NOMO-1 treated with dmso at 0.1 percent for 144 hours (cell line): Measurements from ENCODE around the gene COL20A1.
"Not testable (repeated sequence)": the region's sequence is repeated elsewhere in the genome, so short reads cannot be mapped to it uniquely, and the experiment has no call there.

Source experiments
- DNase-seq: peaks from one replicate; lab custom pipeline; 2025; ENCODE audit not compliant: unreplicated experiment; lab: John Stamatoyannopoulos, UW

COL20A1 gene

DNA sequence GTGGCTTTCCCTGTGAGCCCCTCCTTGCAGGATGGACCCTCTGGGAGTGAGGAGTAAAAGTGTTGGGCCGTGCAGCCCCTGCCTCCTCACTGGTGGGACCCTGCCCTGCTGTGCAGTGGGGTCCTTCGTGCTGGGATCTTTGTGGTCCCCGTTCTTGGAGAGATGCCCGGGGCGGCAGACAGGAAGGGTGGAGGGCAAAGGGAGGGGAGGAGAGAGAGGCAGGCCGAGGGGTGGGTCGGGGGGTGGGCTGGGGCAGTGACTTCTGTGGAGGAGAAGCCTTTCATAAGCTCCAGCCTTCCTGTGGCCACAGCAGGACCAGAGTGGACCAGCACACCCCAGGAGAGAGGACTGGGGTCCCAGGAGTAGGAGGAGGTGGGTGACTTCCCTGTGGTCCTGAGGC, at the start of gene COL20A1:
Gene COL20A1 (plus strand): TSS at position 283 of the 400 bp plus-strand sequence. CDS start 1,922 bp downstream, outside the sequence.
- no peak for DNase-seq

DNA sequence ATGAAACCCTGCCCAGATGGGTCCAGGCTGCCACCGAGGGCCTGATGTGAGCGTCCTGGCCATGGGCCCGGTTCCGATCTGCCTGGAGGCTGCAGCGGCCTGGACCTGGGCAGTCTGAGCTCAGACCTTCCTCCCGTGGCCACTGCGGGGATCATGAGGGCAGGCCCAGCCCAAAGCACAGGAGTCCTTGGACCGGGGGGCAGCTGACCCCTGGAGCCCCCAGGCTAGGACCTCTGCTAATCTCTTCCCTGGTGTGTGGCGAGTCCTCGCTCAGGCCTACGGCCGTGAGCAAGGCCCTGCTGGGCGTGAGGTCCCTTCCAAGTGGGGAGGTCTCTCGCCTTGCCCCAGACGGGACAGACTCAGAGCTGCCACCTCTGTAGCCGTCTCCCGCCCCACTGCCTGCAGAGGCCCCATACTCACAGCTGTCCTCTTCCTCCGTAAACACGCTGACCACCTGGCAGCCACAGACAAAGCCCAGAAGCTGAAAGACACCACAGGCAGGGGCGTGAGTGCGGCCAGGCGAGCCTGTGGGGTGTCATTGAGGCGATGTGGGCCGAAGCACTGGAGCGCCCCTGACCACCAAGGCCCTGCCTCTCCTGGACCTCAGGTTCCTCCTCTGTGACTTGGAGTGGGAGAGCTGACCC, 49.3 kb upstream of the COL20A1 start:
- no peak for DNase-seq

DNA sequence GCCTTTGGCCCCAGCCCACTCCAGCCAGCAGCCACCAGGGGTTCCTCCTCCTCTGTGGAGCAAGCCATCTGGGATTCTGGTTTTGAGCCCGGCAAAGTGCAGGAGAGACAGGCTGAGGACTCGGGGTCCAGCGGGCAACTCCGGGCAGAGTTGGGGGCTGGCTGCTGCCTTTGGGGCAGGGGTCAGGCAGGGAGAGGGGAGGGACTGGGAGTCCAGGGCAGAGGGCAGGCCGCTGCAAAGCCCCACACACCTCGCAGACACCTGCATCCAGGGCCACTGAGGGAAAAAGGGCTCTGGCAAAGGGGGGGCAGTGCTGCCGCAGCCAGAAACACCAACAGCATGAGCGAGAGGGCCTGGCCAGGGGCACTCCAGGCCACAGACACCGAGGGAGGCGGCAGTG, 48.5 kb upstream of the COL20A1 start:
- no peak for DNase-seq

DNA sequence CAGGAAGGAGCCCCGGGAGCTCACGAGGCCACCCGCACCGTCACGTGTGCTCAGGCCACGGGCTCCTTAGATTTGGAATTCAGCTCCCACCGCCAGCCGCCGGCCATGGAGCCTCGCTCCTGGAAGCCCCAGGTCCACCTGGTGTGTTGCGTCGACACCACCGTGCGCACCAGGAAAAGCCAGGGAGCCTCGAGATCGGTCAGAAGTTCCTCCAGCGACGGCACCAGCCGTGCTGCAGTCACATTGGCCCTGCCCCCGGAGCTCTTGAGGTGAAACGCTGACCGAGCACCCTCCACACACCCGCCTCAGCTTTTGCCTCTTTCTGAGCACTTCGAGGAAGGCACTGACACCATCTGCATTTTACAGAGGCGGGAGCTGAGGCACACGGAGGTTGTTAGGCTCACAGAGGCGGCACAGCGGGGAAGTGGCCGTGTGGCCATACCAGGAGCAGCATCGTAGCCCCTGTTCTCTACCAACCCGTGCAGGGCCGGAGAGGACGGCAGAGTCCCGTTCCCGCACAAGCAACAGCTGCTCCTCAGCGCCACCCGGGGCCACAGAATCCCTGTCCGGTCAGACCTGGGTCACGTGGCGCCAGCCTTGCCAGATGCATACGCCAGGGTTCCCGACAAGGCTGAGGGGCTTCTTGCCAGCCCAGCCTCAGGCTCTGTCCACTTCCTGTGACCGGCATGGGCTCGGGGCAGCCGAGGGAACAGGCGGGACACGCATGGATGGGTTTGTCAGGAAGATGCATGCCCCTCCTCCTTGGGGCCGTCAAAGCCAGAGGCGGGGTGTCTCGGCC, 46.3 kb upstream of the COL20A1 start:
- DNase-seq: no peak

DNA sequence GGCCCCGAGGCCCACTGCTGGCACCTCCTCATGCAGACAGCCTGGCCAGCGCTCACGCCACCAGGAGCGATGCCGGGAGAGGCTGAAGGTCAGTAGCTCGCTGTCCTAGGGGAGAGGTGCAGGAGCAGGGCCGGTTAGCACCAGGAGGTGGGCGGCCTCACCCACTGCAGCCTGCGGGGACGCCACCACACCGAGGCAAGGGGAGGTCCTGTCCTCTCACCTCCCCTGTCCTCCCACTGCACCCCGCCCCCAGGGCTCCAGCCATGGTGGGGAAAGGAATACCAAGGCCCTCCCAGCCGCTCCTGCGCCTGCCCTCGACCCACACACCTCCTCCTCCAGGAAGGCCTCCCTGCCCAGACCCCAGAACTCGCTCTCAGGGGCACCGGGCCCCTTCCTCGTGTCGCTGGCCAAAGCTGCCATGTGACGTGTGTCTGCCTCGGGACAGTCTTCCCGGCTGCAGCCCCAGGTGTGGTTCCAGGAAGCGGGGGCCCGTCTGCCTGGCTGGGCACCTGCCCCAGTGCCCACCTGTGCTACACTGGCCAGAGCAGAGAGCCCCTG, 45.2 kb upstream of the COL20A1 start:
- DNase-seq: no peak

DNA sequence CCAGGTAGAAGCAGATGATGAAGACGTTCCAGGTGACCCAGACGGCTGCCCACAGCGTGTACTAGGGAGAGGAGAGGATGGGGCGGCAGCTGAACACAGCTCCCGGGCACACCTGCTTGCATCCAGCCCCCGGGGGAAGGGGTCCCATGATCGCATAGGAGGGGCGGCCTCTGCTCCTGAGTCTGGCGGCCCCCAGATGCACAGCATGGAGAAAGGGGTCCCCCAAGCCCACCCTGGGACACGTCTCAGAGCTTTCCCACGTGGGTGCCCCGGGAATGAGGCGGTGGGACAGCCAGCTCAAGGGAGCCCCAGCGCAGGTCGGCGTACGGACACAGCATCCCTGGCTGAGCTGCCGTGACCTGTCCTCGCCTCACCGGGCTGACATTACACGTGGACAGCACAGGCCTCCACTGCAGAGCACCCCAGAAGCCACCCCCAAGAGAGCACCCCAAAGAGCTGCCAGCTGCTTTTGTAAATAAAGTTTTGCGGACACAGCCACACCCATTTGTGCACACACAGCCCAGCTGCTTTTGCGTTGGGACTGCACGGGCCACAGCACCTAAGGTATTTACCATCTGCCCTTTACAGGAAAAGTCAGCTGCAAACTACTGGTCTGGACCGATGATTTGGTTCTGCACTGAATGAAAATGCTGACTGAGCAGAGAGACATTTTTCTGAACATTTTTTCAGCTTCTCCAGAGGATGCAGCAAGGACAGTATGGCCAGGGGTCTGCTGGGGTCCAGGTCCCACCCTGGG, 44.0 kb upstream of the COL20A1 start:
- no peak for DNase-seq

DNA sequence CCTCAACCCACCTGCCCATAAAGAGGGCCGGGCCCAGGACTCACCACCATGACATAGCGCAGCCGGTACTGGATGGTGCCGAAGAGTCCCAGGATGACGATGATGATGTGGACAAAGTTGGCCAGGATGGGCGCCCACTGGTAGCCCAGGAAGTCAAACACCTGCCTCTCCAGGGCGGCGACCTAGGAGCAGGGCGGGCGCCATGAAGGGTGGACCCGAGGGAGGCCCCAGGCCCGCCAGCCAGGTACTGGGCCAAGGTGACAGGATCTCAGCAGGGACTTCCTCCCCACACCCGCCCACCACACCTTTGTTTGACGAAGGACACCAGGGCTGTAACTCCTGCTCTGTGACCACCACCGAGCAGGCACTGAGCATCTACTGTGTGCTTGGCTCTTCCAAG, 43.1 kb upstream of the COL20A1 start:
- no peak for DNase-seq

DNA sequence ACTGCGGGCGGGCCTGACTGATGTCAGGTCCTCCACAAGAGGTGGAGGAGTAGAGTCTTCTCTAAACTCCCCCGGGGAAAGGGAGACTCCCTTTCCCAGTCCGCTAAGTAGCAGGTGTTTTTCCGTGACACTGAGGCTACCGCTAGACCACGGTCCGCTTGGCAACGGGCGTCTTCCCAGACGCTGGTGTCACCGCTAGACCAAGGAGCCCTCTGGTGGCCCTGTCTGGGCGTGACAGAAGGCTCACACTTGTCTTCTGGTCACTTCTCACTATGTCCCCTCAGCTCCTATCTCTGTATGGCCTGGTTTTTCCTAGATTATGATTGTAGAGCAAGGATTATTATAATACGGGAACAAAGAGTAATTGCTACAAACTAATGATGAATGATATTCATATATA, 41.6 kb upstream of the COL20A1 start:
- DNase-seq: not testable (repeated sequence)

DNA sequence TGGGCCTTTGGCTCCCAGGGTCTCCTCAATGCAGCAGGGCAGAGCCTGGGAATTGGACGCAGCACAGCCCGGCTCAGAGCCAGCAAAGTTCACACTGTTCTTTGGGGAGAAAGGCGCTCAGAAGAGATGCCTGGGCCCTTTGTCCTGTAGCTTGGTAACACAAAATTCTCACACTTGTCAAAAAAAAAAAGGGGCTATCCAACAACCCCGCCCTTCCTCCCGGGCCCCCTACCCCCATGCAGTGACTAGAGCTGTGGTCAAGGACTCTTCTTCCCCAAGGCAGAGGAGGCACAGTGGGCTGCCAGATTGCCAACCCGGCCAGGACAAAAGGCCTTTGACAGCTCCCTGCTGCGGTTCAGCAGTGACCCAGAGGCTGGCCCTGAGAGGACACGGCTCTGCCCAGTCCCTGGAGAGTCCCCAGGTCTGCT, 40.7 kb upstream of the COL20A1 start:
- no peak for DNase-seq

DNA sequence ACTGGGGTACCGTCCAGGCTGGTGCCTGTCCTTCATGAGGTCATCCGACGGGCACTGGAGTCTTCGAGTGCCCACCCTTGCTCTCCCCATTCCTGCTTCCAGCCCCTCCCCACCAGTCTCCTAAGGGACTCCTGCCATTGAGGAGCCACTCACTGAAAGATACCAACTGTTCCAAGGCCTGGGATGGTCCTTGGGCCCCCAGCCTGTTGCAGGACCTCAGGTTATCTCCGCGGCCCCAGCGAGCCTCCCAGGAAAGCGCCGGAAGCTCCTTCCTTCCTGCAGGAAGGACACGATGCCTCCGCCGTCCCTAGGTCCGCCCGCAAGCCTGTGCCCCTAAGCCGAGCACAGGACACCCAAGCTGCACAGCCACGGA, 39.9 kb upstream of the COL20A1 start:
- DNase-seq: no peak

DNA sequence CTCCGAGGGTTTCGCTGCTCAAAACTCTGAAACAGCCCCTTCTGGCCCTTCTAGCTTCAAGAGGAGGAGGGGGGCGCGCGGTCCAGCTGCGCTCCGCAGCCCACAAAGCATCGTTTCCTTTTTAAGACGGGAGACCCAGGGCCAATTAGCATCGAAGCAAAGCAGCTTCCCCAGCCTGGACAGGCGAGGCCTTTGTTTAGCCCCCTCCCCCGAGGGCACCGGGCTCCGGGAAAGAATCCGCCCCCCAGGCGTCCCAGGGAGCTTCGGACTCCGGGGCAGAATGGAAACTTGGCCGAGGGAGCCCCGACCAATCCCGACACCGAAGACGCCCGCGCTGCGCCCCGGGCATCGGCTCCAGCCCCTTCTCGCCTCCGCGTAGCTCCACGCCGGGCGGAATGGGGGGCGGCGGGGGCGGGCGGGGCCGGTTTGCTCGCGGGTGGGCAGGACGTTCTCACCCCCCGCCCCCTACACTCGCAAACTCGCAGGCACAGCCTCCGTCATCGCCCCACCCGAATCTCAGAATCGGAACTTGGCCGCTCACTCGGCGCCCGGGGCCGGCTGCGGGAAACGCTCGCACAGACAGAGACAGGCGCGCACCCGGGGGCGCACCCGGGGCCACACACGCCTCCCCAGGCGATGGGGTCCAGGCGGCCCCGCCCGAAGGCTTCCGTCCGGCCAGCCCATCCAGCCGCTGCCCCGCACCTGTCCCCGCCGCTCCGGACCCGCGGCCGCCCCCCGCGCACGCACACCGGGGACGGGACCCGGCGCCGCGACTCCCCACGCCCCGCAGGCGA, 39.4 kb upstream of the COL20A1 start:
- DNase-seq: no peak

DNA sequence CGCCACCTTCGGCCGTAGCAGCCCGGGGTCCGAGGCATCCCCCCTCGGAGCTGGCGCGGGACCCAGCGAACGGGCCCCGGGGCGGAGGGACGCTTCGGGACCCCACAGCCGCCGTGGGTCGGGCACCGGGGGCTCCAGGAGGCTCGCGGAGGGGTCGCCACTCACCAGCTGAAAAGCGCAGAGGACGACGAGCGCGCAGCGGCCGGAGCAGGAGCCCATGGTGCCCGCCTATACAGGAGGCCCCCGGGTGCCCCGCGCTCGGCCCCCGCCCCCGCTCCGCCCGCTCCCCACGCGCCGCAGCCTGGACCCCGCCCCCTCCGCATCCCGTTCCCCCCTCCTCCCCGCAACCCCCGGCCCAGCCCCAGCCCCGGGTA, 38.8 kb upstream of the COL20A1 start, which contains the start of gene NKAIN4:
Gene NKAIN4 (minus strand): TSS at position 232 of the 374 bp plus-strand sequence. CDS start 13 bp downstream, at position 219.
- no peak for DNase-seq

DNA sequence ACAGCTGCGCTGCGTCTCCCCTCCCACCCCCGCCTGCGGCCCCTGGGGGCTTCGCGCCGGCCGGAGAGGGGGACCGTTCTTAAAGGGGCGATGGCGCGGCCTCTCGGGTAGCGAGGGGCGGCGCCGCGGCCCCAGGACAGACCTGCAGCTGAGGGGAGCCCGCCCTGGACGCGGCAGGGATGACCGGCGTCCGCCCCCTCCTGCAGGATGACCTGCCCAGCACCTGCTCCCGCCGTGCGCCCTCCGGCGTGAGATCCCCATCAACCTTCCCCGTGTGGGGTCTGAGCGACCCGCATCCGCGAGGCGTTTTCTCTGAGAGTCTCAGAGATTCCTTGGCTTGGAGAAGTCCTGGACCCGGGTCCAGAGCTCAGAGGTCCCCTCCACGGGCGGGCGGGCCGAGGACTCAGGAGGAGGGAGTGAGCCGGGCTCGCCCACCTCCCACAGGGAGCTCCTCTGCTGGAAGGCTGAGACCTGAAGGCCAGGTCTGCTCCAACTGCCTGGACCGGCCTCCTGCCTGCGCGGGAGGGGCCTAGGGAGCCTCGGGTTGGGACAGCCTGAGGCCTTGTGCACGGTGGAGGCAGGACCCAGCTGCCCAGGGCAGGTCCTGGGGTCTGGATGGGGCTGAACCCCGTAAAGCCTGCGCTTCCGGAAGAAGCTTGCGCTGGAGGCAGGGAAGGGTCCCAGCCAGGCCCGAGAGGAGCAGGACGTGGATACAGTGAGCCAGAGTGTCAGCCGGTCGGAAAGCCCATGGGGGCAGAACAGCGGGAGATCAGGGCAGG, 38.2 kb upstream of the COL20A1 start:
- DNase-seq: no peak

DNA sequence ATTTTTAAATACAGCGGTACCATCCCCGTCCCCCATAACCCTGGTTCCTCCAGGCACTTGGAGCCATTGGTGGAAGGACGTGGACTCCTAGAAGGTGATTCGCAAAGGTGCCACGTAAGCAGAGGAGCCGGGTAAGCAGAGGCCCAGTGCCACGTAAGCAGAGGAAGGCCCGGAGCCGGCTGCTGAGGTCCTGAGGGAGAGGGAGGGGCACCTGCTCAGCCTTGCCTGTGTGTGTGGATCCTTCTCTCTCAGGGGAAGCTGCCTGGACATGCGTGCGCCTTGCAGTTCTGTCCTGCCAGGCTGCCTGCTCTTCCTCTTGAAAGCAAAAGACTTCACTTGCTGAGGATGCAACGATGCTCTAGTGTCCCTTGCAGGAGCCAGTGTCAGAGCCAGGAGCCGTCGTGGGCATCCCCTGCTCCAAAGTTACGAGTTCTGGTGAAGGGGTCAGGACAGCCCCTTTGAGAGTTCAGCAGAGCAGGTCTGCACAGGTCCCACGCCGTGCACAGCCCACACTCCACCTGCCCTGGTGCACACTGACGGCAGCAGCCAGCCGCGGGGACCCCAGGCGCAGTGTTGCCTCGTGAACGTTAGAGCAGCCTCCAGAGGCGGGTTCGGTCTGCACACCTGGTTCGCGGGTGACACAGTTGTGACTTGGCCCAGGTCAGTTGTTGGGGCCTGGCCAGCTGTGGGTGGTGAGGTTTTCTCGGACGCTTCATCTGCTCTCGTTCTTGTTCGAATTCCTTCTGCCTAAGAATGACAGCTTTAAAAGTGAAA, 36.9 kb upstream of the COL20A1 start:
- no peak for DNase-seq

DNA sequence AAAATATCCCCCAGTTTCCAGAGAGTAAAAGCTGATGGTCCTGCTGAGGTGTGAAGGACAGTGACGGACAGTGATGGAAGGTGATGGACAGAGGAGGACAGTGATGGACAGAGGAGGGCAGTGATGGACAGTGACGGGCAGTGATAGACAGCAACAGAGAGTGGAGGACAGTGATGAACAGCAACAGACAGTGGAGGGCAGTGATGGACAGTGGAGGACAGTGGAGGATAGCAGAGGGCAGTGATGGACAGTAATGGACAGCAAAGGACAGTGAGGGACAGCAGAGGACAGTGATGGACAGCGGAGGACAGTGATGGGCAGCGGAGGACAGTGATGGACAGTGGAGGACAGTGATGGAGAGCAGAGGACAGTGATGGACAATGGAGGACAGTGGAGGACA, 36.0 kb upstream of the COL20A1 start:
- no peak for DNase-seq

DNA sequence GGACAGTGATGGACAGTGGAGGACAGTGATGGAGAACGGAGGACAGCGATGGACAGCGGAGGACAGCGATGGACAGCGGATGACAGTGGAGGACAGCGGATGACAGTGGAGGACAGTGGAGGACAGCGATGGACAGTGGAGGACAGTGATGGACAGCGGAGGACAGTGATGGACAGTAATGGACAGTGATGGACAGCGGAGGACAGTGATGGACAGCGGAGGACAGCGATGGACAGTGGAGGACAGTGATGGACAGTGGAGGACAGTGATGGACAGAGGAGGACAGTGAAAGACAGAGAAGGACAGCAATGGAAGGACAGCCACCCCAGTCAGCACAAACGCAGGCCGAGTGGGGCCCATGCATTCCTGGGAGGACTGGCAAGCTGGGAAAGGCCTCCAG, 35.4 kb upstream of the COL20A1 start:
- DNase-seq: no peak

DNA sequence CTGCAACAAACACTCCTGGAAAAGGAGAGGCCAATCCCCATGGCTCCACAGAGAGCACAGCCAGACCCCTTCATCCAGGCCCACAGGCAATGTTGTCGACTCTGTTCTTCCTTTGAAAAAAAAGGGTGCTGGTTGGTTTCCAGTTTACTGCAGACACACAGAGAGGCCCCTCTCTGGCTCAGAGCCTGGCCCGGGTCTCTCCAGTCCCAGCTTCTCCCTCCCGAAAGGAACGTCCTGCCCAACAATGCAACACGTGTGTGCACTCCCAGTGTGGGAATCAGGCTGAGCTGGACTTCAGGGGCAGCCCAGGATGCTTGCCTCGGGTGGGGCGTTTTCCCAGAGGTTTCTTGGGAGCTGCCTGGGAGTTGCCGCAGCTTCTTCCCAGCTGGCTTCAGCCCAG, 34.2 kb upstream of the COL20A1 start:
- DNase-seq: no peak

DNA sequence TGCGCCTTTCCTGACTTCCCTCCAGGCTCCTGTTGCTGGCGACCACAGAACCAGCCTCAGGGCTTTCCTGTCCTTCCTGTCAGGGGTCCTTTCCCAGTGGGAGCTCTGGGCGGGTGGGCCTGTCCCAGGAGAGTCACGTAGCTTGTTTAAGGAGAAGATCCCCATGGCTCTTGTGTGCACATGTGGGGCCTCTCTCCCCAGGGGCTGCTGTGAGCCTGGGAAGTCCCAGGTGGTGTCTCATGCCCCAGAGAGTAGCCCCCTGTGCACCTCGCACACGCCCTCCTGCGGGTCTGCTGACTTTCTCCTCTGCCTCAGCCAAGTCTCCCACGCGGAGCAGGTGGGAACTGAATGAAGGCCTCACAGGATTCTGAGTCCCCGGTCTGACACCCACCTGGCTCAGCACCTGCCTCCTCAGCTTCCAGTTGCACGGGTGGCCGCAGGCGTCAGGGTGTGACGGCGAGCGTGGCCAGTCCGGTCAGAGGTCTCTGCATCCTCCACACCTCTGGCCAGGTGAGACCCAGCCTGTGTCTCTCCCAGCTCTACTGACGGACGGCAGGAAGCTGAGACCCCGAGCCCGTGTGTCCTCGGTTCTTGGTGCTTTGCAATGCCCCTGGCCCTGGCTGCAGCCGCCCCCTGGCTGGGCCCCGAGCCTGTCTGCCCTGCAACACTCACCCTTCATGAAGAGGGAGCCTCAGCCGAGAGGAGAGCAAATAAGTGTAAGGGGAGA, 33.1 kb upstream of the COL20A1 start:
- DNase-seq: no peak

DNA sequence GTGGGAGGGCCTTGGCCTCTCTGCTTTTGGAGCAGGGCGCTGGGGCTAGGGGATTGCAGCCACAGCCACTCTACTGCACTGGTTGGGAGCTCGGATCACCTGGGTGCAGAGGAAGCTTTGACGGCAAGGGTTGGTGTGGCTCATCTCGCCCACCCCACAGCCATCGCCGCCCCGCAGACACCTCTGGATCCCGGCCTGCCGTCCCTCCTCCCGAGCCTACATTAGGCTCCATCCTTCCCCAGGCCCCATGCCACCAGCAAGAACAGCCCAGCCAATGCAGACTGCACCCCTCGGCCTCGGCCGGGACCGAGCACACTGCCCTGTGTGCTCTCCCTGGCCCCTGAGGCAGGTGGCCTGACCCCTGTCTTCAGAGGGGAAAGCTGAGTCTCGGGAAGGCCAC, 32.5 kb upstream of the COL20A1 start:
- no peak for DNase-seq
